Neural progenitor cell (in vitro differentiated cells): ENCODE measurements around the gene DSC3. TPM values are rescaled to one million over a fixed set of nuclear protein-coding genes. Genes with fewer than 3 reads are reported as not detected.

ENCODE experiments used
- DNase-seq: peaks from one replicate; pipeline ENCODE4 v3.0.0-alpha.2; 2016; ENCODE audit warnings: low spot score
- H2AFZ ChIP-seq: fragments of 200-600 bp; sonication (generic); replicated peaks from 2 replicates; pipeline ENCODE4 v1.6.1; 2016; ENCODE audit warnings: antibody characterized with exemption
- H3F3A ChIP-seq: fragments of 200-600 bp; sonication (generic); 2 replicates; pipeline ENCODE4 v1.6.1; 2016; ENCODE audit warnings: antibody characterized with exemption, low read depth
- H3K27ac ChIP-seq: fragments of 200-600 bp; sonication (generic); 2 replicates; pipeline ENCODE4 v1.5.1; 2016; ENCODE audit warnings: mild to moderate bottlenecking
- H3K27me3 ChIP-seq: fragments of 200-600 bp; sonication (generic); 2 replicates; pipeline ENCODE4 v1.6.1; 2016; ENCODE audit warnings: mild to moderate bottlenecking, moderate library complexity
- H3K36me3 ChIP-seq: fragments of 200-600 bp; sonication (generic); 2 replicates; pipeline ENCODE4 v1.5.1; 2016
- H3K4me1 ChIP-seq: fragments of 200-600 bp; sonication (generic); 2 replicates; pipeline ENCODE4 v1.6.1; 2016; ENCODE audit warnings: mixed run types
- H3K4me2 ChIP-seq: fragments of 200-600 bp; sonication (generic); 2 replicates; pipeline ENCODE4 v1.6.1; 2016
- H3K4me3 ChIP-seq: fragments of 200-600 bp; sonication (generic); 2 replicates; pipeline ENCODE4 v1.5.1; 2016
- H3K79me2 ChIP-seq: fragments of 200-600 bp; sonication (generic); 2 replicates; pipeline ENCODE4 v1.6.1; 2016; ENCODE audit warnings: low read depth
- H3K9ac ChIP-seq: fragments of 200-600 bp; sonication (generic); 2 replicates; pipeline ENCODE4 v1.6.1; 2016
- H3K9me3 ChIP-seq: fragments of 200-600 bp; sonication (generic); 2 replicates; pipeline ENCODE4 v1.5.1; 2016; ENCODE audit warnings: low read depth
- H4K20me1 ChIP-seq: fragments of 200-600 bp; sonication (generic); 2 replicates; pipeline ENCODE4 v1.6.1; 2016; ENCODE audit warnings: low read depth
- H3K27ac Mint-ChIP-seq: 3 replicates; pipeline ENCODE4 v1.8.0; 2021; ENCODE audit warnings: mixed read lengths
- H3K27me3 Mint-ChIP-seq: 2 replicates; pipeline ENCODE4 v1.8.0; 2022; ENCODE audit warnings: low read depth, mild to moderate bottlenecking, inconsistent platforms, moderate library complexity, mixed read lengths; ENCODE audit not compliant: insufficient read depth
- H3K36me3 Mint-ChIP-seq: 3 replicates; pipeline ENCODE4 v1.8.0; 2021; ENCODE audit warnings: mixed read lengths
- H3K4me1 Mint-ChIP-seq: 3 replicates; pipeline ENCODE4 v1.8.0; 2021; ENCODE audit warnings: mixed read lengths
- H3K4me3 Mint-ChIP-seq: 3 replicates; pipeline ENCODE4 v1.8.0; 2021; ENCODE audit warnings: mild to moderate bottlenecking, moderate library complexity, mixed read lengths
- H3K9me3 Mint-ChIP-seq: 3 replicates; pipeline ENCODE4 v1.8.0; 2020; ENCODE audit warnings: mixed read lengths
- CTCF ChIP-seq: fragments of 200-600 bp; sonication (generic); IDR thresholded peaks from 2 replicates; pipeline ENCODE4 v1.5.1; 2017; ENCODE audit warnings: antibody characterized with exemption, mild to moderate bottlenecking
- EZH2 ChIP-seq: fragments of 200-600 bp; sonication (generic); IDR thresholded peaks from 2 replicates; pipeline ENCODE4 v1.6.1; 2017; ENCODE audit warnings: antibody characterized with exemption, mild to moderate bottlenecking, moderate library complexity
- EZH2phosphoT487 ChIP-seq: fragments of 200-600 bp; sonication (generic); IDR thresholded peaks from 2 replicates; pipeline ENCODE4 v1.6.1; 2017; ENCODE audit warnings: antibody characterized with exemption
- total RNA-seq: library from RNA; depleted of rRNA; stranded (reverse); fragments of >200 nt; gene quantifications from 2 replicates; pipeline ENCODE4 v1.2.3, GENCODE V29; 2015; ENCODE audit warnings: low replicate concordance

The DSC3 gene
- total RNA-seq, 1 donor from 2014 or later = 1.8 TPM

GRCh38 chr18:30997223-30997622 lies 45.3 kb downstream of the DSC3 start:
- no peak overlapping the region for H2AFZ ChIP-seq
- H4K20me1 ChIP-seq = no peaks in the 10 kb centered on the region
- Mint-ChIP-seq H3K4me3 (no peak overlapping the region), H3K27me3 (no peaks in the 10 kb centered on the region), H3K4me1 (no peaks in the 10 kb centered on the region), H3K36me3 (no peaks in the 10 kb centered on the region), H3K27ac (no peak overlapping the region), H3K9me3 (no peaks in the 10 kb centered on the region)
- H3K9ac ChIP-seq = no peak overlapping the region
- H3K36me3 ChIP-seq = no peaks in the 10 kb centered on the region
- no peaks in the 10 kb centered on the region for H3K27me3 ChIP-seq
- no peak for TF ChIP-seq CTCF
- TF ChIP-seq EZH2phosphoT487 = no peak
- TF ChIP-seq EZH2 = no peak
- H3K4me1 ChIP-seq = no peaks in the 10 kb centered on the region
- no peaks in the 10 kb centered on the region for H3F3A ChIP-seq
- no peaks in the 10 kb centered on the region for H3K79me2 ChIP-seq
- H3K4me3 ChIP-seq = no peak overlapping the region
- H3K4me2 ChIP-seq = no peak overlapping the region
- H3K27ac ChIP-seq = no peak overlapping the region
- no peak for DNase-seq
- H3K9me3 ChIP-seq = no peaks in the 10 kb centered on the region

GRCh38 chr18:30992231-30992630 lies 50.3 kb downstream of the DSC3 start:
- no peak overlapping the region for H3K27ac ChIP-seq
- H3K36me3 ChIP-seq = no peaks in the 10 kb centered on the region
- no peaks in the 10 kb centered on the region for H3K9me3 ChIP-seq
- Mint-ChIP-seq H3K27me3 (no peaks in the 10 kb centered on the region), H3K4me1 (no peaks in the 10 kb centered on the region), H3K9me3 (no peaks in the 10 kb centered on the region), H3K27ac (no peak overlapping the region), H3K36me3 (no peaks in the 10 kb centered on the region), H3K4me3 (no peak overlapping the region)
- H2AFZ ChIP-seq = no peak overlapping the region
- H3K27me3 ChIP-seq = no peaks in the 10 kb centered on the region
- no peaks in the 10 kb centered on the region for H3F3A ChIP-seq
- no peak for DNase-seq
- H3K4me2 ChIP-seq = no peak overlapping the region
- H3K79me2 ChIP-seq = no peaks in the 10 kb centered on the region
- no peaks in the 10 kb centered on the region for H4K20me1 ChIP-seq
- H3K9ac ChIP-seq = no peak overlapping the region
- no peak for TF ChIP-seq EZH2
- TF ChIP-seq EZH2phosphoT487 = no peak
- TF ChIP-seq CTCF = no peak
- H3K4me1 ChIP-seq = no peaks in the 10 kb centered on the region
- no peak overlapping the region for H3K4me3 ChIP-seq

- no peak overlapping the region for H3K9ac ChIP-seq
- Mint-ChIP-seq H3K4me3 (no peak overlapping the region), H3K27ac (no peak overlapping the region), H3K9me3 (no peaks in the 10 kb centered on the region), H3K27me3 (no peaks in the 10 kb centered on the region), H3K4me1 (no peaks in the 10 kb centered on the region), H3K36me3 (no peaks in the 10 kb centered on the region)
- no peak overlapping the region for H3K27ac ChIP-seq
- H2AFZ ChIP-seq = no peak overlapping the region
- no peaks in the 10 kb centered on the region for H3F3A ChIP-seq
- no peaks in the 10 kb centered on the region for H3K79me2 ChIP-seq
- H3K36me3 ChIP-seq = no peaks in the 10 kb centered on the region
- DNase-seq = no peak
- TF ChIP-seq CTCF = no peak
- TF ChIP-seq EZH2 = no peak
- TF ChIP-seq EZH2phosphoT487 = no peak
- no peaks in the 10 kb centered on the region for H4K20me1 ChIP-seq
- no peaks in the 10 kb centered on the region for H3K4me1 ChIP-seq
- H3K4me3 ChIP-seq = no peak overlapping the region
- H3K4me2 ChIP-seq = no peak overlapping the region
- H3K9me3 ChIP-seq = no peaks in the 10 kb centered on the region
- no peaks in the 10 kb centered on the region for H3K27me3 ChIP-seq
Observed at GRCh38 chr18:30991397-30991796, 51.1 kb downstream of the DSC3 start.
